ENCODE measurements around the gene DNAJC5G. TPM values are rescaled to one million over a fixed set of nuclear protein-coding genes. Genes with fewer than 3 reads are reported as not detected.

The DNAJC5G gene, protein sequence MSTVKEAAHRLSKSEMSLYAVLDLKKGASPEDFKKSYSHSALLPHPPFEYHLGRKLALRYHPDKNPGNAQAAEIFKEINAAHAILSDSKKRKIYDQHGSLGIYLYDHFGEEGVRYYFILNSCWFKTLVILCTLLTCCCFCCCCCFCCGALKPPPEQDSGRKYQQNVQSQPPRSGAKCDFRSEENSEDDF
- not detected for total RNA-seq

DNA sequence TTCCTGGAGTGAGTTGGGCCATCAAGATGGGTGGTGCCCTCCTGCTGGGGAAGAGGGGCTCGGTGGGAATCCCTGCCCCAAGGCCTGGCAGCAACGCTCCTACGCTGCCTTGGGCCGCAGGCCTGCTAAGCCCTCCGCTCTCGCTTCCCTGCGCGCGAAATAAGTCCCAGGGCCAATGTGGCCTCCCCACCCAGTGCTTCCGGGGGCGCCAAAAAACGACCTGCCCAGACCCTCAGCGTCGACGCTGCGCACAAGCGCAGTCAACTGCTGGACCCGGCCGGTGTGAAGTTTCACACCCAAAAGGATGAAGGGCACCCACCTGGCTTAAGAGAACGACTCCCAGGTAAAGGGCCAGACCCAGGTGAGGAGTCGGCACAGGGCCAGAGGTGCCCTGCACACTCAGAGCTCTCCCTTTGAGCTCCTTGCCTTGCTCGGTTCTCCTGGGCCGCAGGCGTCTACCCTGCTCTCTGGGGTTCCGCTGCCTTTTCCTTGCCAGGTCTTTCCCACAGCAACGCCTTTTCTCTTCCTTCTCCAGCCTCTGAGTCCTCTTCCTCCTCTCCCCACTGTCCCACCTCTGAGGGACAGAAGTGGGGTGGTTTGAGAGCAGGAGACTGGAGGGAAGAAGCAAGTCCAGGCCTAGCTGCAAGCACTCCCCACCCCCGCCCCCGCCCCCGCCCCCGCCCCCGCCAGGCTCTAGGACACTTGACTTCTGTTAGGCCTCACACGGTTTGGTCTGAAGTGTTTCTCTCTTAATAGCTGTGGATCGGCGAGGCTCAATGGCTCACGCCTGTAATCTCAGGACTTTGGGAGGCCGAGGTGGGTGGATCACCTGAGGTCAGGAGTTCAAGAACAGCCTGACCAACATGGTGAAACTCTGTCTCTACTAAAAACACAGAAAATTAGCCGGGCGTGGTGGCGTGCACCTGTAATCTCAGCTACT, at the start of gene DNAJC5G:
Gene DNAJC5G, plus strand, starts transcription at position 223 of the 940 bp plus-strand sequence. CDS start 1,296 bp downstream, outside the sequence.
- Mint-ChIP-seq H3K4me3 (no peak within 1 kb of the TSS), H3K4me1 (ENCODE audit: low read depth) (peaks cover 6% of the 10 kb centered on the region), H3K27me3 (peaks cover 5% of the 10 kb centered on the region), H3K36me3 (ENCODE audit: low read depth) (no peaks in the 10 kb centered on the region), H3K27ac (no peak within 1 kb of the TSS), H3K9me3 (no peaks in the 10 kb centered on the region)
- POLR2A ChIA-PET = no interaction called here
- intact Hi-C loops (cut with micrococcal nuclease) = no loop called here
- no peak for ATAC-seq
- CTCF ChIA-PET = interaction anchor here (1.1 kb wide), 1 partner anchor 28 kb away, joined by 3 read pairs; no protein-coding TSS in a partner anchor
- DNase-seq = no peak
- TF ChIP-seq, protein P1, sequence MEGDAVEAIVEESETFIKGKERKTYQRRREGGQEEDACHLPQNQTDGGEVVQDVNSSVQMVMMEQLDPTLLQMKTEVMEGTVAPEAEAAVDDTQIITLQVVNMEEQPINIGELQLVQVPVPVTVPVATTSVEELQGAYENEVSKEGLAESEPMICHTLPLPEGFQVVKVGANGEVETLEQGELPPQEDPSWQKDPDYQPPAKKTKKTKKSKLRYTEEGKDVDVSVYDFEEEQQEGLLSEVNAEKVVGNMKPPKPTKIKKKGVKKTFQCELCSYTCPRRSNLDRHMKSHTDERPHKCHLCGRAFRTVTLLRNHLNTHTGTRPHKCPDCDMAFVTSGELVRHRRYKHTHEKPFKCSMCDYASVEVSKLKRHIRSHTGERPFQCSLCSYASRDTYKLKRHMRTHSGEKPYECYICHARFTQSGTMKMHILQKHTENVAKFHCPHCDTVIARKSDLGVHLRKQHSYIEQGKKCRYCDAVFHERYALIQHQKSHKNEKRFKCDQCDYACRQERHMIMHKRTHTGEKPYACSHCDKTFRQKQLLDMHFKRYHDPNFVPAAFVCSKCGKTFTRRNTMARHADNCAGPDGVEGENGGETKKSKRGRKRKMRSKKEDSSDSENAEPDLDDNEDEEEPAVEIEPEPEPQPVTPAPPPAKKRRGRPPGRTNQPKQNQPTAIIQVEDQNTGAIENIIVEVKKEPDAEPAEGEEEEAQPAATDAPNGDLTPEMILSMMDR (IDR thresholded peaks at IDR 0.05) = no peak

DNA sequence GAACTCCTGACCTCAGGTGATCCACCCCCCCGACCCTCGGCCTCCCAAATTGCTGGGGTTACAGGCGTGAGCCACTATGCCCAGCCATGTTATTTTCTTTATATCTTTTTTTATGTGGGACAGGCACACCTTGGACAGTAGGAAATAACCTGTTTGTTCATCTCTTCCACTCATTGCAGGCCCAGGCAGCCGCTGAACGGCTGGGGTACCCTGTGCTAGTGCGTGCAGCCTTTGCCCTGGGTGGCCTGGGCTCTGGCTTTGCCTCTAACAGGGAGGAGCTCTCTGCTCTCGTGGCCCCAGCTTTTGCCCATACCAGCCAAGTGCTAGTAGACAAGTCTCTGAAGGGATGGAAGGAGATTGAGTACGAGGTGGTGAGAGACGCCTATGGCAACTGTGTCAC, 49.7 kb upstream of the DNAJC5G start:
- intact Hi-C loops (cut with micrococcal nuclease) = no loop called here
- Mint-ChIP-seq H3K4me1 (ENCODE audit: low read depth) (peaks cover 6% of the 10 kb centered on the region), H3K36me3 (ENCODE audit: low read depth) (peaks cover 66% of the 10 kb centered on the region), H3K27ac (no peak overlapping the region), H3K4me3 (no peak overlapping the region), H3K9me3 (no peaks in the 10 kb centered on the region), H3K27me3 (no peaks in the 10 kb centered on the region)
- ATAC-seq = no peak
- DNase-seq = no peak
- ChIA-PET CTCF (interaction anchor here (0.7 to 1.5 kb wide), 3 partner anchors 25 to 78 kb away, joined by 3 to 5 read pairs (median 3); no protein-coding TSS in a partner anchor), POLR2A (interaction anchor here (1.3 kb wide), 1 partner anchor 8 kb away, joined by 3 read pairs; the partner anchor contains the start of gene CAD)
- TF ChIP-seq, protein P1 (IDR thresholded peaks at IDR 0.05) = no peak

DNA sequence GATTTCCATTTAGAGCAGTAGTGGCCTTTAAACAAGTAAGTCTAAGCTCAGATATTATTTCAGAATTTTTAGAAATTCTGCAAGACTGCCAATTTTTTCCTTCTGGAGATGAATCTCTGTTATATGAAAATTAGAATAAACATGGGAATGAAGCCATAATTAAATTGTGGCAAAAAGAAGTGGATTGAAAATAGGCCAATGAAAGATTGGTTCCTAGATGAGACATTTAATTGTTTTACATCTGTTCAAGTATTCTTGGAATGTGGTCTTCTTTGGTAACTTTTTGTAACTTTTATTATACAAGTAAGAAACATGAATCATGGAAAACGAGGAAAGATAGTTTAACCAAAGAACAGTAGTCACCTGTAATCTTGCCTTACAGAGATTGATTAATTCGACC, 47.7 kb upstream of the DNAJC5G start:
- no peaks in the 10 kb centered on the region for H3K4me1 Mint-ChIP-seq (ENCODE audit: low read depth)
- H3K27me3 Mint-ChIP-seq = no peaks in the 10 kb centered on the region
- no peaks in the 10 kb centered on the region for H3K9me3 Mint-ChIP-seq
- intact Hi-C loops (cut with micrococcal nuclease) = no loop called here
- H3K4me3 Mint-ChIP-seq = no peak overlapping the region
- DNase-seq (no peak), ATAC-seq (no peak)
- H3K36me3 Mint-ChIP-seq (ENCODE audit: low read depth) = peaks cover 64% of the 10 kb centered on the region
- TF ChIP-seq, protein P1 (IDR thresholded peaks at IDR 0.05) = no peak
- POLR2A ChIA-PET = no interaction called here
- CTCF ChIA-PET = interaction anchor here (1.0 kb wide), 1 partner anchor 8 kb away, joined by 3 read pairs; no protein-coding TSS in a partner anchor
- H3K27ac Mint-ChIP-seq = no peak overlapping the region

DNA sequence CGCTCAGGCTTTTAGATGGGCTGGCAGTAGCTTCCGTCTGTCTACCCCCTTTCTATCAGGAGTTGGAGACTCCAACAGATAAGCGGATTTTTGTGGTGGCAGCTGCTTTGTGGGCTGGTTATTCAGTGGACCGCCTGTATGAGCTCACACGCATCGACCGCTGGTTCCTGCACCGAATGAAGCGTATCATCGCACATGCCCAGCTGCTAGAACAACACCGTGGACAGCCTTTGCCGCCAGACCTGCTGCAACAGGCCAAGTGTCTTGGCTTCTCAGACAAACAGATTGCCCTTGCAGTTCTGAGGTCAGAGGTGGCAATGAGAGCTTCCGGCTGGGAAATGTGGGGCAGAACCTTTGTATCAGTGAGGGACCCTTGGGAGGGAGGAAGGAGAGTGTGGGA, 43.3 kb upstream of the DNAJC5G start:
- H3K9me3 Mint-ChIP-seq = no peaks in the 10 kb centered on the region
- TF ChIP-seq, protein P1 (IDR thresholded peaks at IDR 0.05) = no peak
- ChIA-PET CTCF (interaction anchor here (0.7 to 1.8 kb wide), 4 partner anchors 10 to 71 kb away, joined by 3 to 5 read pairs (median 4); no protein-coding TSS in a partner anchor), POLR2A (interaction anchor here (0.9 to 1.4 kb wide), 3 partner anchors 9 to 20 kb away, joined by 4 to 5 read pairs (median 4); partner anchors contain the start of genes ATRAID and SLC5A6)
- DNase-seq = no peak
- H3K27me3 Mint-ChIP-seq = no peaks in the 10 kb centered on the region
- no peaks in the 10 kb centered on the region for H3K4me1 Mint-ChIP-seq (ENCODE audit: low read depth)
- H3K36me3 Mint-ChIP-seq (ENCODE audit: low read depth) = peaks cover 59% of the 10 kb centered on the region
- intact Hi-C loops (cut with micrococcal nuclease) = no loop called here
- no peak for ATAC-seq
- no peak overlapping the region for H3K4me3 Mint-ChIP-seq
- no peak overlapping the region for H3K27ac Mint-ChIP-seq
